Urinary bladder (tissue), 4 donors: ENCODE data around the gene TTC8. TPM values are rescaled to one million over a fixed set of nuclear protein-coding genes. Genes with fewer than 3 reads are reported as not detected.

Source experiments
- DNase-seq: peaks from one replicate; pipeline ENCODE4 v3.0.0-alpha.2; 2015; ENCODE audit errors: extremely low spot score
- H3K27ac ChIP-seq: one replicate; pipeline ENCODE4 v1.5.1; 2013; ENCODE audit warnings: low read depth, mild to moderate bottlenecking, moderate library complexity
- H3K36me3 ChIP-seq: one replicate; pipeline ENCODE4 v1.6.1; 2013; ENCODE audit warnings: mild to moderate bottlenecking, moderate library complexity; ENCODE audit not compliant: insufficient read depth
- H3K4me1 ChIP-seq: one replicate; pipeline ENCODE4 v1.6.1; 2013; ENCODE audit warnings: mild to moderate bottlenecking, moderate library complexity; ENCODE audit not compliant: insufficient read depth
- H3K4me3 ChIP-seq: one replicate; pipeline ENCODE4 v1.5.1; 2013; ENCODE audit warnings: low read depth, low read length
- WGBS: extraction: QIAGEN DNeasy Blood & Tissue Kit; methylation state at CpG from one replicate; pipeline ENCODE4 v1.1.7; 2013; 5-methylcytosine and 5-hydroxymethylcytosine counted together
- polyA plus RNA-seq: library from polyadenylated mRNA; stranded (reverse); fragments of 200-250 nt; gene quantifications from one replicate; pipeline ENCODE4 v1.2.3, GENCODE V29; 2013
- small RNA-seq: library from RNA; depleted of rRNA; stranded (forward); fragments of <200 nt; gene quantifications from one replicate; pipeline ENCODE3, GENCODE V24; 2014
- total RNA-seq: library from RNA; depleted of rRNA; stranded (reverse); fragments of >200 nt; gene quantifications from one replicate; pipeline ENCODE4 v1.2.3, GENCODE V29; 2014
- donor health status: healthy with polysubstance abuse.
- donor health status: healthy.

TTC8 gene
- total and polyA plus RNA-seq, 2 donors: 23.2 to 35.8 TPM

DNA sequence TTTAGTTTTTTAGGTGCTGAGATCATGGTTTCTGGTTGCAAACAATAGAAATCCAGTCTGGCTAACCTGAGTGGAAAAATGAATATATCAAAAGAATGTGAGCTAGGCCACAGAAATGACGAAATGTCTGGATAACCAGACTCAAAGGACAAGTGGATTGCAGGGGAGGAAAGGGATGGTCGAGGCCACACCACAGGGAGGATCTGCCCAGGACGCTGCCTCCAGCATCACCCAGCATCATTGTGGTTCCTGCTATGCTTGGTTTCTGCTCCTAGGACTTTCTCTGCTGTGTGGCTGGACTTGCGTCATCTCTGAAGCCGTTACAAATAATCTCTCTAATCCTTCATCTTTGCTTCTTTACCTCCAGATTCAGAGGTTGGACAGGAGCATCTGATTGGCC is 80.4 kb downstream of the TTC8 start:
- Histone ChIP-seq H3K27ac (no peak overlapping the region), H3K4me1 (no peaks in the 10 kb centered on the region), H3K36me3 (no peaks in the 10 kb centered on the region), H3K4me3 (no peak overlapping the region)
- WGBS: 76% methylated on average over 5 of the region's 5 CpGs
- no peak for DNase-seq

DNA sequence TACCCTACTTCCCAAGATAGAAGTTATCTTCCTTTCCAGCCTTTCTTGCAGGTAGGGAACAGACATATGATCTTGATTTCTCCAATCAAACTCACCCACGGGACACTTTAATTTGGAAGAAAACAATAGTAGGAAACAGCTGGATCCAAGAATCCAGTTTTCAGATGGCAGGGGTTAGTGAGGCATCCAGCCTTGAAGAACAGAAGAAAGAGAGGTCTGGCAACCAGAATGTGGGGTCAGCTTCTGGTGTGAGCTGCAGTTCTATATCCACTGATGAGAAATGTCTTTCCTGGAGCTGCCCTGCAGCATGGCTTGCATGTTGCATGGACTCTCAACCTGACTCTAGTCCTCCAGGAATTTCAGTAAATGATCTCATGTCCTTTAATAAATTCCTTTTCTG is 83.8 kb downstream of the TTC8 start:
- Histone ChIP-seq H3K4me3 (no peak overlapping the region), H3K36me3 (no peaks in the 10 kb centered on the region), H3K4me1 (no peaks in the 10 kb centered on the region), H3K27ac (no peak overlapping the region)
- no peak for DNase-seq
- WGBS: 68% methylated on average over 1 of the region's 1 CpG

DNA sequence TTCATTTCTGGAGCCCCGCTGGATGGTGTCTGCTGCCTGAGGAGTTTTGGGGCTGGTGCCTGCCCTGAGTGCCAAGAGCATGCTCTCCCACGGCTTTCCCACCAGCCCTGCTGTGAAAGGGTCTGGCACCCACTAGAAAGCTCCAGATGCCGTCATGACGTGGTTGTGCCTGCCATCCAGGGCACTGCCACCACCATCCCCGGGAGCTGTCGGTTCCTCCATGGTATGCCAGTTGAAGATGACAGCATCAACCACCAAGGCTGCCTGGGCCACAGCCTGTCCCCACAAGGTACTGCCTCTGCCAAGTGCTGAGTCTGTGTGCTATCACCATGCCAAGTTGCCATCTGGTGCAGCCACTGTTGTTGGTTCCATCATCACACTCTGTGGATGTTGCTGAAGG is 85.9 kb downstream of the TTC8 start:
- WGBS: 94% methylated on average over 6 of the region's 6 CpGs
- no peak overlapping the region for H3K27ac ChIP-seq
- DNase-seq: no peak
- H3K4me1 ChIP-seq: no peaks in the 10 kb centered on the region
- H3K36me3 ChIP-seq: no peaks in the 10 kb centered on the region
- H3K4me3 ChIP-seq: no peak overlapping the region

DNA sequence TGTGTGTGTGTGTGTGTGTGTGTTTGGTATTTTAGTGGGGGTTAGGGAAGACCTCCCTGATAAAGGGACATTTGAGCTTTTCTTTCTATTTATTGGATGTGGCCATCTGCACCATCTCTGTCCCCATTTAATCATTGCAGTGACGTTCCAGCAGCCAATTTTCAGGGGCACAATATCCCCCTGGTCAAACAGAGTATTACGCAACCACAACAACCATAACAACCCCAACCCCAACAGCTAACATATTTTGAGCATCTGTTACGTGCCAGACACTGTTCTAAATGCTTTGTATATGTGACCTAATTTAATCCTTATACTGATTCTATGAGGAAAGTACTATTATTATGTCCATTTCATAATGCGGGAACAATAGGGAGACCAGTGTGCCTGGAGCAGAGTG is 87.4 kb downstream of the TTC8 start:
- no peak for DNase-seq
- no peaks in the 10 kb centered on the region for H3K4me1 ChIP-seq
- WGBS: 79% methylated on average over 4 of the region's 4 CpGs
- no peak overlapping the region for H3K4me3 ChIP-seq
- no peak overlapping the region for H3K27ac ChIP-seq
- no peaks in the 10 kb centered on the region for H3K36me3 ChIP-seq

DNA sequence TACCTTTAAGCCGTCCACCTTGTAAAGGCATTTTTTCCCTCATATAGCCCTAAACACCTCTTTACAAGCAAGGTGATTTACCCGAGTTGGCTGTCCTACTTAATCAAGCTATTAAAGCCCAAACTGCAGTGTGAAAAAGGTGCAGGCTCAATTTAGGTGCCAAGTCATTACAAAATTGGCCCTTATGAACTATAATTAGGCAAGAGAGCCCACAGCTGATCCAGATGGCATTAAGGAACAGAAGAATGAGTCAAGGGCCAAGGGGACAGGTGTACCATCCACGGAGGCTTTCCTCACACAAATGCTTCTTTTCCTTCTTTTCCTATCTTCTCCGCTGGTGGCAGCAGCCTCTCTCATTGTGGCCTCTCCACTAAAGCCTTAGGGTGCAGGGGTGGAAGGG is 90.5 kb downstream of the TTC8 start:
- DNase-seq: no peak
- H3K4me3 ChIP-seq: no peak overlapping the region
- no peak overlapping the region for H3K27ac ChIP-seq
- no peaks in the 10 kb centered on the region for H3K4me1 ChIP-seq
- H3K36me3 ChIP-seq: no peaks in the 10 kb centered on the region
- 72% methylated on average over 4 of the region's 4 CpGs for WGBS

DNA sequence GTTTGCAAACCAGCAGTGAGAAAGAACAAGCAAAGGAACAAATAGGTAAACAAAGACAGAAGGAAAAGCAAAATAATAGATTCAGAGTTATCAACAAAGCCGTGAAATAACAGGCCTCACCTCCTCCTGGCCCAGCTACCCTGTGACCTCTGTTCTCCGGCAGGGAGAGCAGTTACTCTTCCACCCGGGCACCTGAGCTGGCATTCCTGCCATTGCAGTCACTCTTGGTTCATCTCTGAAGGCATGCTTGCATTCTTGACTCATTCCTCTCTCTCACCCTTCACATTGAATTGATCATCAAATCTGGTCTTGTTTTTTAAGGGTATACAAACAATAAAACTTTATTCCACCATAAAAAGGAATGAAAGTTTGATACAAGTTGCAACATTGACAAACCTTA is 95.1 kb downstream of the TTC8 start:
- Histone ChIP-seq H3K27ac (no peak overlapping the region), H3K4me3 (no peak overlapping the region), H3K36me3 (no peaks in the 10 kb centered on the region), H3K4me1 (no peaks in the 10 kb centered on the region)
- DNase-seq: no peak
- 76% methylated on average over 3 of the region's 3 CpGs for WGBS

Small RNA genes lying within 50 kb of the gene (small RNA-seq; reads per million reads assigned to genes)
- gene RF00019 (not detected), gene RNU4-92P (not detected)

Other genes with a start within 250 kb of the TTC8 start
- gene EML5, start 31.7 kb upstream of the TTC8 start, total RNA-seq: 7.0 TPM
- 0.60 TPM for gene EML5, start 31.7 kb upstream of the TTC8 start, polyA plus RNA-seq